ACC112 (cell line): ENCODE measurements around the gene TMCO4.
"Not testable (repeated sequence)": the region's sequence is repeated elsewhere in the genome, so short reads cannot be mapped to it uniquely, and the experiment has no call there.

Experiments used
- H2AFZ ChIP-seq: fragments of 200-600 bp; sonication (generic); one replicate; pipeline ENCODE4 v1.6.0; 2017; ENCODE audit warnings: antibody characterized with exemption, low read length; ENCODE audit not compliant: unreplicated experiment
- H3K27ac ChIP-seq: fragments of 200-600 bp; sonication (generic); 2 replicates; pipeline ENCODE4 v1.5.1; 2014; ENCODE audit warnings: low read depth, mild to moderate bottlenecking, antibody characterized with exemption, low read length, moderate library complexity
- H3K27me3 ChIP-seq: fragments of 200-600 bp; sonication (generic); 2 replicates; pipeline ENCODE4 v1.6.1; 2014; ENCODE audit warnings: mild to moderate bottlenecking, antibody characterized with exemption, low read length, moderate library complexity, mixed read lengths; ENCODE audit not compliant: insufficient read depth
- H3K36me3 ChIP-seq: fragments of 200-600 bp; sonication (generic); 2 replicates; pipeline ENCODE4 v1.6.1; 2016; ENCODE audit warnings: mild to moderate bottlenecking, antibody characterized with exemption, low read length, moderate library complexity, mixed read lengths; ENCODE audit not compliant: insufficient read depth
- H3K4me1 ChIP-seq: fragments of 200-600 bp; sonication (generic); one replicate; pipeline ENCODE4 v1.6.1; 2016; ENCODE audit warnings: low read length, mixed read lengths; ENCODE audit not compliant: insufficient read depth, unreplicated experiment, control insufficient read depth
- H3K4me3 ChIP-seq: fragments of 200-600 bp; sonication (generic); 2 replicates; pipeline ENCODE4 v1.5.1; 2014; ENCODE audit warnings: mild to moderate bottlenecking, low read depth, low read length
- H3K79me2 ChIP-seq: fragments of 200-600 bp; sonication (generic); one replicate; pipeline ENCODE4 v1.6.0; 2016; ENCODE audit warnings: low read length; ENCODE audit not compliant: control insufficient read depth, unreplicated experiment, insufficient read depth

TMCO4 gene

DNA sequence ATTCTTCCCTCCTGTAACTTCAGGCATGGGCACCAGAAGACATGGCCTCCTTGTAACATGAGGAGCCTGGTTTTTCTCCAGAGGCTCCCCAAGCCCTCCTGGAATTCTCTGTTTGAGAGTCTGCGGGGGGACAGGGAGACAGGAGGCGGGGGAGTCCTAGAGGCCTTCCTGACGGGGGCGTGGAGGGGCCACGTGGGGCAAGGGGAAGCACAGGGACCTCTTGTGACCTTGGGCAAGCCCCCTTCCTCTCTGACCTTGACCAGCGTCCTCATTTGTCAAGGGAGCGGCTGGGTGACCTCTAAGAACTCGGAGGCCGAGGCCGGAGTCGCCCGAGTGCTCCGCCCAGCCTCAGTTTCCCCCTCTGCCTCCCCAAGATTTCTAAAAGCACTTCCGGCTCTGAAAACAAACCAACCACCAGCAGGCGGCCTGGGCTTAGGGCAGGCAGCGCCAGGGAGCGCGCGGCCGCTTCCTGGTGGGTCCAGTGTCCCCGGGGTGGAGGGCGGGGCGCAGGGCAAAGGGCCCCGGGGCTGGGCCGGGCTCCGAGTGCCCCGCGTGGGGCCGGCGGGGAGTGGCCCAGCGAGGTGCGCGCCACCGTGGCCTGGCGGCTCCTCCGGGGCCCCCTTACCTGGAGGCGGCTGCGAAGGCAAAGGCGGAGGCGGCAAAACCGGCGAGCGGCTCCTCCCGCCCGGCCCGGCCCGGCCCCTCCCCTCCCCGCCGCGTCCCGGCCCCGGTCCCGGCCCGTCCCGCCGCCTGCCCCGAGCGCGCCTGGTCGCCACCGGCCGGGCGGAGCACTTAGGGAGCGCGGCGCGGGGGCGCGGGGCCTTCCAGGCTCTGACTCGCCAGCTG, at the start of gene TMCO4:
Gene TMCO4 (minus strand): TSS at position 687 of the 846 bp plus-strand sequence. CDS start 19,158 bp downstream, outside the sequence.
- Histone ChIP-seq H3K79me2 (peaks cover 10% of the 10 kb centered on the region), H3K4me1 (peaks cover 19% of the 10 kb centered on the region), H3K27me3 (no peaks in the 10 kb centered on the region), H3K36me3 (no peaks in the 10 kb centered on the region), H3K27ac (peak within 1 kb of the TSS; percentile 58), H3K4me3 (peak within 1 kb of the TSS; percentile 90), H2AFZ (peak within 1 kb of the TSS; percentile 65)

DNA sequence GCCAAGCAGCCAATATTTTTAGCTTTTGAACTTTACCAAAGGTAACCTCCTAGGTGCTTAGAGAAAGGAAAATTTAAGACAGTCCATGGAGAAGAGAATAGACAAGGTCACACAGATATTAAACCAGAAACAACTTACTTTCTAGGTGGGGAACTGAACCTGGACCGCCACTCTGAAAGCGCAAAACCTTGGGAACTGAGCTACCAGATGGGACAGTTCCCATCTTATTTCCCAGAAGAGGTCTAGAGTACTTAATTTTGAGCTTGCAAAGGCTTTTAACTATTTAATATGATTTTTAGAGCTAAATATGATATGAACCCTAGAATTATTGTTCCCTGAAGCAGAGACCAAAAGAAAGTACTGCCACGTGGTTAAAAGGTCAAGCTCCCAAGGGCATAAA, 49.6 kb upstream of the TMCO4 start:
- peaks cover 18% of the 10 kb centered on the region for H3K4me1 ChIP-seq
- not testable (repeated sequence) for H3K27me3 ChIP-seq, H3K36me3 ChIP-seq, H2AFZ ChIP-seq, H3K4me3 ChIP-seq, H3K27ac ChIP-seq, H3K79me2 ChIP-seq

DNA sequence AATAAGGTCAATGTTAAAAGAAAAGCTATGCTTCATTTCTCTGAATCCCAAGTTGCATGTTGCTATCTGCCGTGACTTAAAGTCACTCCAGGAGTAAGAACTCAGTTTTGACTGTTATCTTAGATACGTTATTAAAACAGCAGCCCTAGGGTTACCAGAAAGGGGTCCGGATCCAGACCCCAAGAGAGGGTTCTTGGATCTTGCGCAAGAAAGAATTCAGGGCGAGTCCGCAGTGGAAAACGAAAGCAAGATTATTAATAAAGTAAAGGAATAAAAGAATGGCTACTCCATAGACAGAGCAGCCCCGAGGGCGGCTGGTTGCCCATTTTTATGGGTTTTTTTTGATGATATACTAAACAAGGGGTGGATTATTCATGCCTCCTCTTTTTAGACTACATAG, 47.6 kb upstream of the TMCO4 start:
- peaks cover 18% of the 10 kb centered on the region for H3K4me1 ChIP-seq
- H3K4me3 ChIP-seq: peak overlapping the region; percentile 78
- H3K27me3 ChIP-seq, H3K36me3 ChIP-seq, H3K27ac ChIP-seq, H3K79me2 ChIP-seq: not testable (repeated sequence)
- H2AFZ ChIP-seq: peak overlapping the region; percentile 81

DNA sequence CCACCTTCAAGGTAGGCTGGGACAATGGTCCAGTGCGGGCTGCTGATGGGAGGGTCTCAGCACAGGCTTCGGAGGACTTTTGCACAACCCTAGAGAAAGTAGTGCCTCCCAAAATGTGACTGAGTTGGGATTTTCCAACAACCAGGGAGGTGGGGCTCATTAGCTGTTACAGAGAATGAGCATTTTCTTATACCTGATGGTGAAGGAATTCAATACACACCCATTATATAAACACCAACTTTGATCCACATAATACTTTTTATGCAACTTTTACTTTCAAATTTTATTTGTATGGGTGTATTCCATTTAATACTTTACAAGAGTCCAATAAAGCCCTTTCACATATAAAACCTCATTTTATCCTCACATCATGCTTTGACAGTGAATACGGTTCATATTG, 46.6 kb upstream of the TMCO4 start:
- H2AFZ ChIP-seq: no peak overlapping the region
- no peaks in the 10 kb centered on the region for H3K79me2 ChIP-seq
- H3K4me1 ChIP-seq: peaks cover 18% of the 10 kb centered on the region
- H3K36me3 ChIP-seq: no peaks in the 10 kb centered on the region
- H3K4me3 ChIP-seq: no peak overlapping the region
- no peak overlapping the region for H3K27ac ChIP-seq
- no peaks in the 10 kb centered on the region for H3K27me3 ChIP-seq

DNA sequence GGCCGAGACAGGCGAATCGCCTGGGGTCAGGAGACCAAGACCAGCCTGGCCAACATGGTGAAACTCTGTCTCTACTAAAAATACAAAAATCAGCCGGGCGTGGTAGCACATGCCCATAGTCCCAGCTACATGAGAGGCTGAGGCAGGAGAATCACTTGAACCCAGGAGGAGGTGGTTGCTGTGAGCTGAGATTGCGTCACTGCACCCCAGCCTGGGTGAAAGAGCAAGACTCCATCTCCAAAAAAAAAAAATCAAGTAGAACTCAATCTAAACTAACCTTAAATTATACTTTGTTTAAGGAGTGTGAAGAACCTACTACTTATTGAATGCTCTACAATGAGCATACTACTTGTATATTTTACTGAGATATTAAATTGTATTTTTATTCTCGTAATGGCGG, 45.8 kb upstream of the TMCO4 start:
- no peak overlapping the region for H3K27ac ChIP-seq
- peaks cover 21% of the 10 kb centered on the region for H3K4me1 ChIP-seq
- H3K27me3 ChIP-seq: no peaks in the 10 kb centered on the region
- no peak overlapping the region for H3K4me3 ChIP-seq
- no peaks in the 10 kb centered on the region for H3K79me2 ChIP-seq
- H2AFZ ChIP-seq: peak overlapping the region; percentile 77
- no peaks in the 10 kb centered on the region for H3K36me3 ChIP-seq

DNA sequence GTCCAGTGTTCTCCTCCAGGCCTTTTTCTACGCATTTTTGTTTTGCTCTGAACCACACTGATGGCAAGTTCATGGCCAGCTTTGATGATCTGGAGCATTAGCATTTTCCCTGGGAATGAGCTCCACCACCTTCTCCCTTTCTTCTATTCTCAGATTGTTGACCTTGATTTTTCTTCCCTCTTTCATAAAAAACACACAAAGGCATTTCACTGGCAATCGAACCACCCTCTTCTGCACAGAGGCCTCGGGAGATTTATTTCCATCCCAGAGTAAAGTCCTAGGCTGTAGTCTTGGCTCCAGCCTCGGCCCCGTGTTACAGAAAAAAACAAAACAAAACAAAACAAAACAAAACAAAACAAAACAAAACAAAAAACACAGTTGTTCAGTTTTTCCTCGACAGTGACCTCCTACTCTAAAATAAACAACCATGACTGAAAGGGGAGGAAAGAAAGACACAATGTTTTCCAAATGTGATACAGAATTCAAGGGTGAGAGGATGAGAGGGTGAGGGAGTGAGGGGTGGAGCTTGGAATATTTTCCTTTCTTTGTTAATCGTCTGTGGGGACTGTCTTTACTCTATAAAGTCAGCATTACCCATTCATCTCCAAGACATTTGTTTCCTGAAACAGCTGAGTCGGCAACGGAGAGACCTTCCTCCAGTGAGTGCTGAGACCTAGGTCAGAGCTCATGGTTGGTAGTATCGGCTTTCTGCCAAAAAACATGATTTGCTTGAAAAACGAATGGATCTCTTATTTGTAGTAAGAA, 45.2 kb upstream of the TMCO4 start:
- H3K27me3 ChIP-seq: no peaks in the 10 kb centered on the region
- peak overlapping the region; percentile 32 for H3K4me3 ChIP-seq
- H2AFZ ChIP-seq: peak overlapping the region; percentile 77
- no peaks in the 10 kb centered on the region for H3K36me3 ChIP-seq
- H3K4me1 ChIP-seq: peaks cover 25% of the 10 kb centered on the region
- no peak overlapping the region for H3K27ac ChIP-seq
- no peaks in the 10 kb centered on the region for H3K79me2 ChIP-seq

DNA sequence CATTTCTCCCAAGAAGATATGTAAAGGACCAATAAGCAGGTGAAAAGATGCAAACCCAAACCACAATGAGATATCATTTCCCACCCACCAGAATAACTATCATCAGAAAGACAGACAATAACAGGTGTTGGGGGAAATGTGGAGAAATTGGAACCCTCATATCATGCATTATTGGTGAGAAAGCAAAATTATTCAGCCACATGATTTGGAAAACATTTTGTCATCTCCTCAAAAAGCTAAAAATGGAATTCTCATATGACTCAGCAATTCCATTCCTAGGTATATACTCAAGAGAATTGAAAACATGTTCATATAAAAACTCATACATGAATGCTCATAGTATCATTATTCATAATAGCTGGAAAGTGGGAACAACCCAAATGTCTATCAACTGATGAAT, 40.5 kb upstream of the TMCO4 start:
- no peak overlapping the region; the same call in 1 of the 2 replicates for H3K27ac ChIP-seq

DNA sequence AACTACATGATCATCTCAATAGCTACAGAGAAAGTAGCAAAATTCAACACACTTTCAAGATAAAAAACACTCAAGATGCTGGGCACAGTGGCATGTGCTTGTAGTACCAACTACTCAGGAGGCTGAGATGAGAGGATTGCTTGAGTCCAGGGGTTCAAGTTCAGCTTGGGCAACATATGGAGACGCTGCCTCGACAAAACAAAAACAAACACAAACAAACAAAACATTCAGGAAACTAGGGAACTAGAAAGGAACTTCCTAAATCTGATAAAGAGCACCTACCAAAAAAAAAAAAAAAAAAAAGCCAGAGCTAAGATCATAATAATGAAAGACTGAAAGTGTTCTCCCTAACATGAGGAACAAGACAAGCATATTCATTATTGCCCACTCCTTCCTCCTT, 38.1 kb upstream of the TMCO4 start:
- Histone ChIP-seq H3K36me3 (no peaks in the 10 kb centered on the region), H3K79me2 (no peaks in the 10 kb centered on the region), H2AFZ (no peak overlapping the region), H3K4me1 (peaks cover 7% of the 10 kb centered on the region), H3K27me3 (no peaks in the 10 kb centered on the region), H3K27ac (no peak overlapping the region), H3K4me3 (no peak overlapping the region)

More for the DNA sequence above, 40.5 kb upstream of the TMCO4 start:
- Histone ChIP-seq H3K27me3 (no peaks in the 10 kb centered on the region), H2AFZ (no peak overlapping the region), H3K36me3 (no peaks in the 10 kb centered on the region), H3K4me3 (no peak overlapping the region), H3K79me2 (no peaks in the 10 kb centered on the region), H3K4me1 (peaks cover 13% of the 10 kb centered on the region)

DNA sequence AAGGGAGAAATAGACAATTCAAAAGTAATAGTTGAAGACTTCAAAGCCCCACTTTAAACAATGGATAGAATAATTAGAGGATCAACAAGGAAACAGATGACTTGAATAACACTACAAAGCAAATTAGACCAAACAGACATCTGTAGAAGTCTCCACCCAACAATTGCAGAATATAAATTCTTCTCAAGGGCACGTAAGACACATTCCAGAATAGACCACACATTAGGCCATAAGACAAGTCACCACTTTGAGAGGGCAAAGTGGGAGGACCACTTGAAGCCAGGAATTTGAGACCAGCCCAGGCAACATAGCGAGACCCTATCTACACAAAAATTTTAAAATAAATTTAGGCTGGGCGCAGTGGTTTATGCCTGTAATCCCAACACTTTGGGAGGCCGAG, 35.9 kb upstream of the TMCO4 start:
- H3K27me3 ChIP-seq: peaks cover 14% of the 10 kb centered on the region; the same call in 1 of the 2 replicates
- no peak overlapping the region for H3K4me3 ChIP-seq
- no peaks in the 10 kb centered on the region for H3K79me2 ChIP-seq
- no peak overlapping the region for H2AFZ ChIP-seq
- H3K36me3 ChIP-seq: no peaks in the 10 kb centered on the region
- H3K4me1 ChIP-seq: peaks cover 5% of the 10 kb centered on the region
- no peak overlapping the region for H3K27ac ChIP-seq

DNA sequence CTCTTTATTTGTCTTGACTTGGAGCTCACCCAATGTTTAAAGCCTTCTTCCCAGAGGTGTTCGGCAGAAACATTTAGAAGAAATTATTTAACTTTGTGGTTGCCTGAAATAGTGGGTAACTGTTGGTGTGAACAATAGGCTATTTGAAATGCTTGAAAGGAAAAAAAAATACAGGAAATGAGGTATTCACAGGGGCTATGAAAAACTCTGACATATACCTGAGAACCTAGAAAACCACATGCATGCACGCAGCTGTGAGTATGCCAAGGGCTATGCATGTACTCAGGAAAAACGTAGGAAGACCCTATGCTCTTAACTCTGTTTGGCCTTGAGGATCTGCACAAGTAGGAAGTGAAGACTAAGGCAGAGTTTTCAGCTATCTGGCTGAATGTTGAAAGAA, 31.7 kb upstream of the TMCO4 start:
- Histone ChIP-seq H3K27me3 (peaks cover 14% of the 10 kb centered on the region; the same call in 1 of the 2 replicates), H3K4me1 (no peaks in the 10 kb centered on the region)

More for the DNA sequence above, 31.7 kb upstream of the TMCO4 start:
- no peak overlapping the region for H2AFZ ChIP-seq
- H3K4me3 ChIP-seq: no peak overlapping the region
- H3K36me3 ChIP-seq: no peaks in the 10 kb centered on the region
- no peak overlapping the region for H3K27ac ChIP-seq
- no peaks in the 10 kb centered on the region for H3K79me2 ChIP-seq
